ENCODE measurements around the gene TRIM52.

The TRIM52 gene

DNA sequence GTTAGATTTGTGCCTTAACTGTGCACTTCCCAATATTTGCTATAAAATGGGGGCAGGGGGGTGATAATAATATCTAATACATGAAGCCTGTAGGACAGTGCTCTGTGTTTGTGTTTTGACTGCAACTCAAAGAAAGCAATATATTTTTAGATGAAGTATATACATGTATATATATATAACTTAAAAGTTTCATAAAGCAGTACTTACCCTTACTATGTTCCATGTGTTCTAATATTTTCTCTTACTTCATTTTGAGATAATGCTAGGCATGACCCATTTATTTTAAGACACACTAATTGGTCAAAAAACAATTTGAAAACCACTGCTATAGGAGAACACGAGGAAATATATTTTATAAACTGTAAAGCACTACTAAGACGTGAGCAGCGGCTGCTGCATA lies 2.4 kb downstream of the TRIM52 start:
- no peak for DNase-seq (ENCODE audit: low read depth, low spot score)

DNA sequence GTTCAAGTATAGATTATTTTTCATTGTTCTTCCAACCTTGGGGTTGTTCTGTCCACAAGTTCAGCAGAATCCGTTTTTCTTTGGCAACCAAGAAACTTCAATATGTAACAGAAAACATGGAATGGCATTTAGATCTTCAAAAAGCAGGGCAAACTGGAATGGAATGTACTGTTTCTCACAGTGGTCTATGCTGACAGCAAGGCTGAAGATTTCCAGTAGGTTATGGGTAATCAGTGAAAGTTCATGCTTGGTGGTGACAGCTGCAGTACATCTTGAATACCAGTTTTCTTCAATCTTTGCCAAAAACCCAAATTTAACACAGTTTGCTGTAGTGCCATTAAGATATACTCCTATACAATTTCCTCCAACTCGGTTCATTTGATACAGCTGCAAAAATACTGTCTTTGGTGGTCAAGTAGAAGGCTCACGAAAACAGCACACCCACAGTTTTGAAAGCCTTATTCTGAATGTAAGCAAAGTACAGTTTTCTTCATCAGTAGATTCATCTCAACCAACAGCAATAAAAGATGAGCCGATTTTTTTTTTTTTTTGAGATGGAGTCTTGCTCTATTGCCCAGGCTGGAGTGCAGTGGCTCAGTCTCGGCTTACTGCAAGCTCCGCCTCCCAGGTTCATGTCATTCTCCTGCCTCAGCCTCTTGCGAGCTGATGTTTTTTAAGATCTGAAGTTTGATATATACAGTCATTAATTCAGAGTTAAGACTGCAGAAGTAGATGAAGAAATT lies 4.9 kb downstream of the TRIM52 start:
- no peak for DNase-seq (ENCODE audit: low read depth, low spot score)

DNA sequence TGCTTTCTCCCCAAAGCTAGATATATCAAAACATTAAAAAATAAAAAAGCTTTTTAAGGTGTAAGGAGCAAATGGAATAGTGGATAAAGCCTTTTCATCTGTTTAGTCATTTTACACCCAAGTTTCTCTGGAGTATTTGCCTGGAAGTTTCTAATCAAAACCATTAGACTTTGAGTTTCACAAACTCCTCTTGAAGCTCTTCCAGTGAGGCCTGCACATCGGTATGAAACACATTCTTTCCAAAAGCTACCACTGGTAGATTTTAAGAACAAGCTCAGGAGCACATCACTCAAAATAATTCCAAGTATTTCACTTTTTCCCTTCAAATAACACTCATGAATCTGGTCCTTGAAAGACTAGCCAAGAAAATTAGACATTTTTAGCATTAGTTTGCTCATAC lies 5.7 kb downstream of the TRIM52 start:
- DNase-seq (ENCODE audit: low read depth, low spot score): no peak

DNA sequence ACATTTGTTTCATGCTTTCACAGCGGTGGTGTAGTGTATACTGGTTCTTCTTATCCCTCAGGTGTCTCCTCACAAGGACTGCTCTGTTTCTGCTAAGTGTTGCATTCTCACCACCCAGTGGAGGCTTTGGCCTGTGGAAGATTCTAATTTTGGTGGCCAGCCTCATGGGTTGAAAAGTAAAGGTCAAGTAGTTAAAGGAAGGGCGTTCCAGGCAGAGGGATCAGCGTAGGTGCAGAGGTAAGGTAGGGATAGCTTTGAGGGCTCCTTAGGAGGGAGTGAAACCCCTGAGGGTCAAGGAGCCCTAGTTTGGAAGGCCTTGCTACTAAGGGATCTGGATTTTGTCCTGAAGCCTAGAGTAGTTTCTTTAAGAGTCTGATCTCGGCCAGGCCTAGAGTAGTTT lies 12.7 kb downstream of the TRIM52 start:
- no peak for DNase-seq (ENCODE audit: low read depth, low spot score)

DNA sequence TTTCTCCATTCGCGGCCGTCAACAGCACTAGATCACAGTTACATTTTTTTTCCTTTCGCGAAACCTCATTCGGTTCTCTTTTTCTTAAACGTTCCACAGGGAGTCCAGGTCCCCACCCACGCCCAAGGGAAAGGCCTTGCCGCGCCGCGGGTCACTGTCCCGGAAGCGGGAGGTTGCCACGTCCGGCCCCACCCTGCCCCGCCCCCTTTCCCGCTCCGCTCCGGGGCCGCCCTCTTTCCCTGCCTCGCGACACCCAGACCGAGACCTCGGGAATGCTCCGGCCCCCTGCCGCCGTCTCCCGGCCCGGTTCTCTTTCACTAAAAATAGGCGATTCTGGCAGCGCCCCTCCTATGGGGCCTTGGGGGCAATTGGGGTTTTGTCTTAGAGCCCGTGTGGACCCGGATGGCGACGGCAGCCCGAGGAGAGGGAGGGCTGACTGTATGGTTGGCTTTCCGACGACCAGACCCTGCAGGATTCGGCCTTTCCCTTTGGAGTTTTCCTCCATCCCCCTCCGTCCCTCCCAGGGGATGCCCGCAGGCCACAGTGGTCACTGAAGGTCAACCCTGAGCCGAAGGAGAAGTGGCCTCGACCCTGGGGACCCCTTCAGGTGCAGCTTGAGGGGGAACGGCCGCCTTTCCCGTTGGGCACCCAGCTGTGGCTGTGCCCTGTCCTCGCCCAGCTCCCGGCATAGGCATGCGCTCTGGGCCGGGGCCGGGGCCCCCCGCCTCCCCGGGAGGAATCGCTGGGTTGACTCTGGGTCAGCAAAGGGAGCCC lies 14.5 kb downstream of the TRIM52 start:
- DNase-seq (ENCODE audit: low read depth, low spot score): peak; percentile 55

DNA sequence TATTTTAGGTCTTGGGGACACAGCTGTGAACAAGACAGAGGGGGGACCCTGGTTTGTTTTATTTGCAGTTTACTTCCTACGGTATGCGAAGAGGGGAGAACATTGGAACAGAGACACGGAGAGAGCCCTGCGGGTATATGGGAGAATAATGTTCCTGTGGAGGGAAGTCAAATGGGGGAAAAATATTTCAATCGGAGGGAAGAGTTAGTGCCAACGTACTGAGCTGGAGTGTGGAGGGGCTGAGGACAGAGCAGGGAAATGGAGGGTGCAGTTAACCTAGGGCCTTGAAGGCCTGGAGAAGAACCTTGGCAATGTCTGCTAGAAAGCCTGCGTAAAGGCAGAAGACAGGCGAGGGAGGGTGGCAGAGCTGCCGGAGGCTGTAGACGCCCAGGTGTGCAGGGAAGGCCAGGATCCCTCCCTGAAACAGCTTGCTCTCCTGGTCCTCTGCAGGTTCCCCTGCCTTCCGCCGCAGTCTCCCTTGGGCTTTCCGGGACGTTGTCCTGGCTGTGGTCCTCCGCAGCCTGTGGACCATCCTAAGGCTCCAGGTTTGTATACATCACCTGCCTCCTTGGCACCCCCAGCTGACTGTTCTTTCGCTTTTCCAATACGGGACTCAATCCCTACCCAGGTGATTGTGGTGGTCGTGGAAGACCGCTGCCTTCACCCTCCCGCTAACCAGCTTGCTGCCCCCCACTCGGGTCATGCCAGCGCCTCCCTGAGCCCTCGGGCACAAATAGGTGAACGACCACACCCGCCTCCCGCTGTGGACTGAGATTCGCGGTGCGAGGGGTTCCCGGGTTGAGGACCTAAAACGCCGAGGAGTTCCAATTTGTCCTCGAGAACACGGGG lies 15.3 kb downstream of the TRIM52 start:
- DNase-seq (ENCODE audit: low read depth, low spot score): no peak

DNA sequence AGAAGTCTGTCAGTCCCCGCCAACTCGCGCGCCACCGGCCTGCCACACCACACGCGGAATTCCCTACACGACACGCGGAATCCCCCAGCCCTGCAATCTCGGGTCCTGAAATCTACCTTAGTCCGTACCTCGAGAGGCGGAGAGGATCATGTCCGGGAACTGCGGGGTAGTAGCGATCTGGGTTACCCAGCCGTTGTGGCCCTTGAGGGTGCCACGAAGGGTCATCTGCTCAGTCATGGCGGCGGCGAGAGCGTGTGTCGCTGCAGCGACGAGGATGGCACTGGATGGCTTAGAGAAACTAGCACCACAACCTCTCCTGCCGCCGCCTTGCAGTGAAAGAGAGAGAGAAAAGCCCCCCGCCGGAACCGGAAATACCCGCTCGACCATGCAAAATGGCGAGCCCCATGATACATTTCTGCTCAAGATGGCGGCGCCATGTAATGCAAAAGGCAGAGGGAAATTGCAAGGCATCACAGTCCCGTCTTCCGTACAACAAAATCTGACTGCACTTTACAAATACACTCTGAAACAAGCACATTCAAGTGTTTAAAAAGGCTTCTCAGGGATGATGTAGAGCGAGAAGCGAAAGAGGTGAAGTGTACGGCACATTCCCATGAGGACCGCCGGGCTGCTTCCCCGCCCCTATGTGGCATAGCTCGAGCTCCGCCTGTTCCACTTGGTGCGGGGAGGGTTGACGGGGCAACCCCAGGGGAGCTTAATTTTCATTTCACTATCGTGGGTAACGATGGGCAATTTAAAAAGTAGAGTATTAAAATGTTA lies 17.2 kb downstream of the TRIM52 start, which contains the start of gene RACK1:
TSS of gene RACK1 (minus strand) at position 343 of the 780 bp plus-strand sequence. CDS start at position 237, 106 bp downstream.
- DNase-seq (ENCODE audit: low read depth, low spot score): peak; percentile 80

DNA sequence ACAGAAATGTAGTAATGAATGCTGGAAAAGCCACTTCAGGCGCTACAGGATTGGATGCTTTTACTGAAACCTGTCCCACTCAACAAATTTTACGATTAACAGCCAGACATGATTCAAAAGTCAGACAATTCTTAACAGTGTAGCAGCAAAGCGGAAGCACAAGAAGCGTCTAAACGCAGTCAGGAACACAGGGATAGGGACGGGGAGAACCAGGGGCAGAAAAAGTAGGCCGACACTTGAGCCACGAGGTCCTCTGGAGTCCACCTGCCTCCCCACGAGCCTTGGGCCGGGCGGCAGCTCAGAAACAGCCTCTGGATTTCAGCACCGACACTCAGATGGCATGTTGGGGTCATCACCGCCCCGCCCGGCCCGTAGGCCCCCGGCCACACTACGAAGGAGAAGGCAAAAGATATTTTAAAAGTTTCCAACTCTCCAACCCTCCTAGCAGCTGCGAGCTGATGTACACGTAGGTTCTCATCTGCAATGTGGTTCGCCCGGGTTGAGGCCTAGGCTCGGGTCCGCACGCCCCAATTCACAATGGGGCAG lies 17.9 kb downstream of the TRIM52 start:
- DNase-seq (ENCODE audit: low read depth, low spot score): no peak

DNA sequence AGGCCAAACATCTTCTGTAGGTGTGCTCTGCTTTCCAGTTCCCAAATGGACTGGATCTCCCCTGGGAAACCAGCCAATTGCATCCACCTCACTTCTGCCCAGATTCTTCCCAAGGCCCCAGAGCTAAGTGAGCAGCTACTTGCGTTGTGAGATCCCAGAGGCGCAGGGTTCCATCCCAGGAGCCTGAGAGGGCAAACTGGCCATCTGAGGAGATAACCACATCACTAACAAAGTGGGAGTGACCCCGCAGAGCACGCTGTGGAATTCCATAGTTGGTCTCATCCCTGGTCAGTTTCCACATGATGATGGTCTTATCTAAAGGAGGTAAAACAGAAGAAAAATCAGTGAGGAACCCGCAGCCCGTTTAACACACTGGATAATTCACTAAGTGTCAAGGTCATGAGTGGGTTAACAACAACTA lies 18.9 kb downstream of the TRIM52 start:
- no peak for DNase-seq (ENCODE audit: low read depth, low spot score)

DNA sequence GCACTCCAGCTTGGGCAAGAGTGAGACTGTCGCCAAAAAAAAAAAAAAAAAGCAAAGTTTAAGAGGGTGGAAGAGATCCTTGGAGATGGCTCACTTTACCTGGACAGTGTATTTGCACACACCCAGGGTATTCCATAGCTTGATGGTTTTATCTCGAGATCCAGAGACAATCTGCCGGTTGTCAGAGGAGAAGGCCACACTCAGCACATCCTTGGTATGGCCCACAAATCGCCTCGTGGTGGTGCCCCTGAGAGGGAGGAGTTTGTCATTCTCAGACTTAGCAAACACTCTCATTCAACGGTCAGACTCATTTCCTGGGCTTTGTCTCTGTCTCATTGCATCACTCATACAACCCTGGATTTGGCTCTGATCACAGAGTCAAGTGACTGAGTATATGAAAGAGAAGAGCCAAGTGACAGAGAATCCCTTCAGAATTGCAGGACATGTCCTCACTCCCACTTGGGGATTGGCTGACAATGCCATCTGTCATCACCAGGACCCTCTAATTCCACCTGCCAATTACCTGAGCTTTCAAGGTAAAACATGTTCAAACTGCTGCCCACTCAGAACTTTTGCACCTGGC lies 19.5 kb downstream of the TRIM52 start:
- no peak for DNase-seq (ENCODE audit: low read depth, low spot score)

DNA sequence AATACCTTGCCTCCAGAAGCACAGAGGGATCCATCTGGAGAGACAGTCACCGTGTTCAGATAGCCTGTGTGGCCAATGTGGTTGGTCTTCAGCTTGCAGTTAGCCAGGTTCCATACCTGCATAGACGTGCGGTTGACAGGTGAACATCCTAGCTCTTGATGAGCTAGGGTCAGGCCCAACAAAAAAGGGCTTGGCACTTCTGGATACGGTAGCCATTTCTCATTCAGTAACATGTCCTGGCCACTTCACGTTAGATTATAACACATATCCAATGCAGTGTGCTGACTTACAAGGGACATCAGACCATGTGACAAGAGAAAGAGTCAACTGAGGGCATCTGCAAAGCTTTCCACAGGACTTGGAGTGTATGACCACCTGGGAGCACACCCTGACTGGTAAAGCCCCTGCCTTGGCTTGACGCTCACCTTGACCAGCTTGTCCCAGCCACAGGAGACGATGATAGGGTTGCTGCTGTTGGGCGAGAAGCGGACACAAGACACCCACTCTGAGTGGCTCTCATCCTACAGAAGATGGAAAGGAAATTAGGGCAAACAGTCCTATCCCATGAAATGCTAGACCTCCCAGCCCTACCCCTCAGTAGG lies 21.8 kb downstream of the TRIM52 start:
- no peak for DNase-seq (ENCODE audit: low read depth, low spot score)

DNA sequence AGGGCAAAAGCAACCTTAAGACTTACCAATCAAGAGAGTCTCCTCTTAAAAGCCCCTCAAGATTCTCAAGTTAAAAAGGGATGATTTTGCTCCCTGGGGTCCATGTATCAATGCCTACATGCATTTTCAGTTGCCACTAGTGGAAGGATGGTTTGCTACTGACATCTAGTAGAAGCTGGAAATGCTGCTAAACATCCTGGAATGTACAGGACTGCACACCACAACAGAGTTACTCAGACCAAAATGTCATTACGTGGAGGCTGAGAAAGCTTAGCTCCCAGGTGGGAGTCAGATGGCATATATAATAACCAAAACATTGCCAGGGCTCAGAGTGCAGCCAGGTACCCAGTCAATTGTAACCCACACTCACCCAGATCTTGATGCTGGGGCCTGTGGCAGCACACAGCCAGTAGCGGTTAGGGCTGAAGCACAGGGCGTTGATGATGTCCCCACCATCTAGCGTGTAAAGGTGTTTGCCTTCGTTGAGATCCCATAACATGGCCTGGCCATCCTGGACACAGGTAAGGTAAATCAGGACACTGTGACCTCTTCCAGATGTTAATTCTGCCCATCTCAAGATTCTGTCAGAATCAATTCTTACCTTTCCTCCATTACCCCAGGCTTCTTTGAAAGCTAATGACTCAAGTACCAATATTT lies 23.1 kb downstream of the TRIM52 start:
- no peak for DNase-seq (ENCODE audit: low read depth, low spot score)

DNA sequence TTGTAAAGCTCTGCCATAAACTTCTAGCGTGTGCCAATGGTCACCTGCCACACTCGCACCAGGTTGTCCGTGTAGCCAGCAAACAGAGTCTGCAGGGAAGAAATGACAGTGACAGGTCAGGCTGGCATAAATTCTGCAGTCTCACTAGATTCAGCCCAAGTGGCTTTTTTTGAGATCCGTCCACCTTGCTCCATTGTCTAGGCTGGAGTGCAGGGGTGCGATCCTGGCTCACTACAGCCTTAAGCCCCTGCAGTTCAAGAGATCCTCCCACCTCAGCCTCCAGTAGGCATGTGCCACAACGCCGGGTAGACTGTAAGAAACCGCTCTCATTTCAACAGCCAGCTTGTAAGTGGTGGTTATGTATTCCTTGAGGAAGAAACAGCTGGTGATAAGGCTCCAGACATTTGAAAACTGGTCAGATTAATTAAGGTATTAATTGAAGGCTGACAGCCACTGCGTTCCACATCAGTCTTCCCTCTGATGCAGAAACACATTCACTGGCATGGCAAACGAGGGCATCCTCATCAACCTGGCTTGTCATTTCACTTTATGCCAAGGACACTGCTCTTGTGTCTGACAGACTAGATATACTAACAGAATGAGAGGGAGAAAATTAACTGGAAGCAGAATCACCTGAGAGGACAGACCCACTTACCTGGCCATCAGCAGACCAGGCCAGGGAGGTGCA lies 23.8 kb downstream of the TRIM52 start:
- no peak for DNase-seq (ENCODE audit: low read depth, low spot score)

DNA sequence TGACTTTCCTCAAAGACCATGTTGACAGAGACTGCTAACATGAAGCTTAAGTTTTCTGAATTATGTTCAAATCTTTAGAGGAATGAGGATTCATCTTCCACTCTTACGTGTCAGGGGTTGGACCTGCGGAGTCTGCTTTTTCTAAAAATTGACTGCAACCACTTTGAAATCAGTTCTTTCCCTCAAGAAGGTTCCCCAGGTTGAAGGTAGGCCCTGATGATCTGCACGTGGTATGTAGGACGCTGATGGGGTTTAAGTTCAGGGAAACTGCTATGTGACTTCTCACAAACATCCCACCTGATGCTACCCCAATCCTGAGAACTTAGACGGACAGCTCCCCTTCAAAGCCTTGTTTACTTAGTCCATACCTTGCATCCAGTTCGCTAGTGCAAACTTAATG lies 24.5 kb downstream of the TRIM52 start:
- no peak for DNase-seq (ENCODE audit: low read depth, low spot score)

DNA sequence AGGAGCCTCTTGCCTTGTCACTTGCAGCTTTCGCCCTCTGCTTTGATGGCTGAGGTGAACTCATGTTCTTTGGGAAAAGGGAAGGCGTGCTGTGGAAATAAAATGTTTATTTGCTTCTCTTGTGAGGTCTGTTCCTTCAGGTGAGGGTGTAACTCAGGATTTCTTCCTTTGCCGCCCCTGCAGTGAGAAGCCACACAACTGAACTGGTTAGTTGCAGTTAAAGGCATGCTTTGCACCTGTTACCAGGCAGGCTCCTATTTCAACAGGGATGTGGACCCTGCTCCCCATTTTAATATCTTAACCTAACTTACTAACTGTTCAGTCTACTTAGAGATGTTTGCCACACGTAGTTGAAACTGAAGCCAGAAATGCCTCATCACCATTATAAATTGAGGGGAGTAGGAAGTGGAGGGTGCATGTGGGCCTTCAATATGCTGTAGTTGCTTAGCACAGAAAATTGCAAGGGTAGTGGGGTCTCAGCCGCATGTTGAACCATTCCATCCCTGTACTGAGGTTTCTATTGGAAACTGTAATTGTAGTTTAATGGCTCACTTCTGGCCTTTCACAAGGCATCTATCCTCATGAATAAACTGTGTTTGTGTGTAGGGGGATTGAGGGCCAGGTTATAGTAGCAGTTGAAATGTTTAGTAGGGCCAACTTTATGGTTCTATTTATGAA lies 25.1 kb downstream of the TRIM52 start:
- no peak for DNase-seq (ENCODE audit: low read depth, low spot score)

DNA sequence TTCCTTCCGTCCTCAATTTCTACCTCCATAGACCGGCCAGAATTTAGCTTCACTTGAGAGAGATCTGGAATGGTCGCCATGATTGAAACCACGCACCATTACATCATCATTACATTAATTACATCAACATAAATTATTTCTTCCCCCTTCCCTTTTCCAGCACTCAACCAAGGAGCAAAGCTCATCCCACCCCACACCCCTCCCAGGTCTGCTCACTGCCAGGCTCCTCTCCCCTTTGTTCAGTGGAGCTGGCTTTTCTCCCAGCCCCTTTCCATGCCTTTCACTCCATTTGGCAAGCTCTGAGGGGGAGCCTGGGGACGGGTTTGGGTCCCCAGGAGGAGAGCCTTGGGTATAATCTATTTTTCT lies 25.6 kb downstream of the TRIM52 start:
- no peak for DNase-seq (ENCODE audit: low read depth, low spot score)

DNA sequence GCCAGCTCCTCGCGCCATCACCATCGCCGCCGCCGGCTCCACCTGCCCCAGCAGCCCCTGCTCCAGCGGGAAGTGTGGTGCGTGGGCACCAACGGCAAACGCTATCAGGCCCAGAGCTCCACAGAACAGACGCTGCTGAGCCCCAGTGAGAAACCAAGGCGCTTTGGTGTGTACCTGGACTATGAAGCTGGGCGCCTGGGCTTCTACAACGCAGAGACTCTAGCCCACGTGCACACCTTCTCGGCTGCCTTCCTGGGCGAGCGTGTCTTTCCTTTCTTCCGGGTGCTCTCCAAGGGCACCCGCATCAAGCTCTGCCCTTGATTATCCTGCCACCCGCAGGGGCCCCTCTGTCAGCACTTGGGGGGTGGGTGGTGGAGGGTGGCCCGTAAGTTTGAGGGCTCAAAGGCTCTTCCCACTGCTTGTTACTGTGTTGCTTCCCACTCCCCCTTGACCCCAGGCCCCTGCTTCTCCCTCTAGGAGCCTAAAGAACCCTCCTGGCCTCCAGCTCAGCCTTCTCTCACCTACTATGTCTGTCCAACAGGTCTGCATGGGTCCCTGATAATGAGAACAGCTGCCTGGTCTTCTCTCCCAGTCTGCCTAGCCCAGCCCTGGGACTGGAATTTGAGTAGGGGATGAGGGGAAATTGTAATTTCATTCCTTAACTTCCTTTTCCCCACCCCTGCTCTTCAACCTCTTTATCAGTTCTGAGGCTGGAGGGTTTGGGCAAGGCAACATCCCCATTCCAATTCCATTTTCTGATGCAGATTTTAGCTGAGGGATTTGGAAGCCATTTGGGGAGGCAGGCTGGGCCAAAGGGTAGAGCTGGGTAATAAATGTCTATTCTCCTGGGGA lies 26.3 kb downstream of the TRIM52 start:
- no peak for DNase-seq (ENCODE audit: low read depth, low spot score)
